Ureter (tissue), 1 donor: Measurements from ENCODE around the gene ORC4. TPM values are rescaled to one million over a fixed set of nuclear protein-coding genes. Genes with fewer than 3 reads are reported as not detected.
"Not testable (repeated sequence)": the region's sequence is repeated elsewhere in the genome, so short reads cannot be mapped to it uniquely, and the experiment has no call there.

Experiments used
- DNase-seq: peaks from one replicate; pipeline ENCODE4 v3.0.0-alpha.2; 2020; ENCODE audit warnings: low spot score
- total RNA-seq: library from RNA; stranded (reverse); gene quantifications from one replicate; pipeline ENCODE4 v1.2.4, GENCODE V29; 2023
- donor health status: DM: yes; HTN: yes; CAD: no.

Gene ORC4
- total RNA-seq, 1 donor from 2014 or later: 47.6 TPM

- no peak for DNase-seq
These were observed 5.9 kb downstream of the ORC4 start for GRCh38 chr2:148014616-148015015.

DNA sequence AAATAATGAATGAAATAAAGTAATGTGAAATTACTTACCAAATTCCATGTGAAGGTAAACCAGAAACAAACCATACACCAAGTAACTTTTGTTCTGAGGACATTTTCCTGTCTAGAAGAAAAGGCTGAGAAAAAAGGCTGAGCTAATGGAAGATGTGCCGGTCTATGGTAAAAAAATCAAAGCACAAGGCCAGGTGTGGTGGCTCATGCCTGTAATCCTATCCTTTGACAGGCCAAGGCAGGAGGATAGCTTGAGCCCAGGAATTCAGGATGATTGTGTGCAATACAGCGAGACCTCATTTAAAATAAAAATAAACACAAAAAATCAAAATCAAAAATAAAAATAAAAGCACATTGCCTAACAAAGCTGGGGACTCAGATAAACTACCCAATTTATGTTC is 6.7 kb downstream of the ORC4 start:
- no peak for DNase-seq

DNA sequence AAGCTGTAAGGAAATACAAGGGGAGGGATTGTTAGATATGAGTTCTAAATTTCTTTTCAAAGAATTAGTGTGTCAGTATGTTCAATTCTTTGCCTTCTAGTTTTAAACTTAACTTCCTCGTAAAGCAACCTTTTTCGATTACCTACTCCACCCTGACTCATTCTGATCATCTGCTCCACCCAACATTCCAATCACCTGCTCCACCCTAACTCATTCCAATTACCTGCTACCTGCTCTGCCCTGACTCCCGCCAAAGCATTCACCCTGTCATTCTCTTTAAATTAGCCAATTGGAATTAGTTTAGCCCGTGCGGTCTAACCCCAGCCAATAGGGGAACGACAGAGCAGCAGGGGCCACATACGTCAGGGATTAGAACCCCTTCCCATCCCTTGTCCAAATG is 12.1 kb downstream of the ORC4 start:
- not testable (repeated sequence) for DNase-seq

GRCh38 chr2:148007219-148007900 is 13.2 kb downstream of the ORC4 start:
- DNase-seq: no peak

GRCh38 chr2:148006249-148007007 is 14.1 kb downstream of the ORC4 start:
- DNase-seq: no peak

GRCh38 chr2:148002420-148002819 is 18.1 kb downstream of the ORC4 start:
- DNase-seq: not testable (repeated sequence)

- DNase-seq: no peak
These were observed 20.4 kb downstream of the ORC4 start for GRCh38 chr2:148000095-148000494.

- no peak for DNase-seq
These were observed 21.4 kb downstream of the ORC4 start for GRCh38 chr2:147999126-147999525.

DNA sequence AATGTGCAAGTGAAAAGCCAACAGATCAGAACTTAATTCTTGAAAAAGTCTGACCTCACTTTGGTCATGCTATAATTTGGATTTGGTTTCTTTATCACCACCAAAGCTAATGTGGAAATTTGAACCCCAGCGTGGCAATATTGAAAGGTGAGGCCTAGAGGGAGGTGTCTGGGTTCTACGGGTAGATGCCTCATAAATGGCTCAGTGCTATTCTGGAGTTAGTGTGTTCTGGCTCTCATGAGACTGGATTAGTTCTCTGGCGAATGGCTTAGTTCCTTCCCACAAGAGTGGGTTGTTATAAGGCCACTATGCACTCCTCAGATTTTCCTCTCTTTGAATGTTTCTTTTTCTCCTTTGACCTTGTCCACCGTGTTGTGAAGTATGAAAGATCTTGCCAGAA is 22.3 kb downstream of the ORC4 start:
- no peak for DNase-seq

DNA sequence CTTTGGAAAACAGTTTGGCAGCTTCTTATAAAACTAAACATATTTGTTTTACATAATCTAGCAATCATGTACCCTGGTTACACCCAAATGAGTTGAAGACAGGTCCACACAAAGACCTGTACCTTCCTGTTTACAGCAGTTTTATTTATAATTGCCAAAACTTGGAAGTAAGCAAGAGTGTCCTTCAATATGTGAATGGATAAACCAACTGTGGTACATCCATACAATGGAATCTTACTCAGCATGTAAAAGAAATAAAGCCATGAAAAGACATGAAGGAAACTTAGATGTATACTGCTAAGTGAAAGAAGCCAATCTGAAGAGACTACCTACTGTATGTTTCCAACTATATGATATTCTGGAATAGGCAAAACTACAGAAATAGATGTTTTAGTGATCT is 23.7 kb downstream of the ORC4 start:
- no peak for DNase-seq

GRCh38 chr2:147994965-147995364 is 25.6 kb downstream of the ORC4 start:
- DNase-seq: not testable (repeated sequence)

GRCh38 chr2:147989809-147990403 is 30.6 kb downstream of the ORC4 start:
- DNase-seq: no peak

GRCh38 chr2:147989102-147989501 is 31.4 kb downstream of the ORC4 start:
- no peak for DNase-seq

DNA sequence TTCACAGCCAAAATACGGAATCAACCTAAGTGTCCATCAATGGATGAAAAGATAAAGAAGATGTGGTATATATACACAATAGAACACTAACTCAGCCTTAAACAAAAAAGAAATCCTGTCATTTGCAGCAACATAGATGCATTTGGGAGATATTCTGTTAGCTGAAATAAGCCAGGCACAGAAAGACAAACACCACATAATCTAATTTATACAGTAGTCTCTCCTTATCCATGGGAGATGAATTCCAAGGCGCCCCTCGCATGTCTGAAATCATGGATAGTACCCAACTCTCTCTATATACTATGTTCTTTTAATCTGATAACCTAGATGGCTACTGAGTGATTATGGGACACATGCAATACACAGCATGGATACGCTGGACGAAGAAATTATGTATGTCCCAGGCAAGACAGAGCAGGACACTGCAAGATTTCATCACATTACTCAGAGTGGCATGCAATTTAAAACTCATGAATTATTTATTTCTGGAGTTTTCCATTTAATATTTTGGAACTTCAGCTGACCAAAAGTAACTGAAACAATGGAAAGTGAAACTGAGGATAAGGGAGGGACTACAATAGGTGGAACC is 39.5 kb downstream of the ORC4 start:
- no peak for DNase-seq

DNA sequence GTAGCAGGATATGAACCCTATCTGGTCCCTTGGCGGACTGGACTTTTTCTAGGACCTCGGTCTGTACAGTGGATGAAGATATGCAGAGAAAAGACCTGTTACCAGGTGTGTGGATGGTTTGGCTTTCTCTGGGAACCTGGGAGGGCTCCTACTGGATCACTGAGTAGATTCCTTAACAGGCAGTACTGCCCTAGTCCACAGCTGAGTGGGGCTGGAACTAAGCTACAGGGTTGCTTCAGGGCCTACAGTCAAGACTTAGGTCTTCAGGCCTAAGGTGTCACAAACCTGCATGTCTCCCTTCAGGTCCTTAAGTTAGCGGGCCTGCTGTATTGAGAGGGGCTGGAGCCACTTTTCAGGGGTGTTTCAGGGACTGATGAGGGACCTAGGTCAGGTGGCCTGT is 42.9 kb downstream of the ORC4 start:
- no peak for DNase-seq

- DNase-seq: no peak
These were observed 44.4 kb downstream of the ORC4 start for GRCh38 chr2:147976102-147976501.

DNA sequence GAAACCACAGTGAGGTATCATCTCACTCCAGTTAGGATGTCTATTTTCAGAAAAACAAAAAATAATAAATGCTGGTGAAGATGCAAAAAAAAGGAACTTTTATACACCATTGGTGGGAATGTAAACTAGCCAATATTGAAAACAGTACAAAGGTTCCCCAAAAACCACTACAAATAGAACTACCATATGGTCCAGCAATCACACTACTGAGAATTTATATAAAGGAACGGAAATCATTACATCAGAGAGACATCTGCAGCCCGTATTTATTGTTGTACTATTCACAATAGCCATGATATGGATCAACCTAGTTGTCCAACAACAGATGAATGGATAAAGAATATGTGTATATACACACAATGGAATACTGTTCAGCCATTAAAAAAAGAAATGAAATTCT is 52.0 kb downstream of the ORC4 start:
- no peak for DNase-seq

DNA sequence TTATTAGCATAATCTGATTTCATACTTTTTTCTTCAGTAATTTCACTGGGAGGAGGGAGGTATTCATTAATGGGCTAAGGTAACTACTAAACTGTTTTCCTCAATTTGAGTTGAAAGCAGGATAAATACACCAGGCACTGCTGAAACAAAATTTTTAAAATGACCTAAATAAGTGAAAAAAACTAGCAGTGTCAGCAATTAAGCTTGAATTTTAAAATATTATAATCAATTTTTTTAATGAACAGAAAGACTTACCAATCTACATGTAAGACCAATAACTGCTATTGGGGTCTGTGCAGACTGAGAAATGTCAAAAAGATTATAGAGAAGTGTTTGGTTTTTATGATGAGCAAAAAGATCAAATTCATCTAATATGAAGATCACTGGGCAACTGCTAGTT is 68.4 kb downstream of the ORC4 start:
- no peak for DNase-seq

- DNase-seq: no peak
These were observed 74.9 kb downstream of the ORC4 start for GRCh38 chr2:147945660-147946059.

DNA sequence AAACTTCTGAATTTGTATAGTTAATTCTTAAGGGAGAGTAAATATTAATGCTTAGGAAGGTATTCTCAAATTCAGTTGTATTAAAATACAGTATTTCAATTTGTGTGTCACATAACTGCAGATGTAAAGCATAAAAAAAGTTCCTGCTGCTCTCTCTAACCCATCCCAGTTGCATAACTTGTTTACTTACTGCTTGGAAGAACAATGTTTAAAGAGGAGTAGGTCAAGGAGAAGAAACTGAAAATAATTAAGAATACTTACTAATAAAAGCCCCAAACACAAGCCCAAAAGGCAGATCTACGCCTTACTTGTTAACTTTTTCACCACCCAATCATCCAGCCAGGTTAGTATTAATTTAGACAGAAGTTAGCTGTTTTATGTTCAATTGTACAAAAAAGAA is 81.2 kb downstream of the ORC4 start:
- DNase-seq: no peak

GRCh38 chr2:147937744-147938349 is 82.7 kb downstream of the ORC4 start:
- no peak for DNase-seq

- DNase-seq: no peak
These were observed 85.5 kb downstream of the ORC4 start for GRCh38 chr2:147934881-147935620.
